Mesodermal cell (in vitro differentiated cells): Measurements from ENCODE around the gene RABL6.
"Not testable (repeated sequence)": the region's sequence is repeated elsewhere in the genome, so short reads cannot be mapped to it uniquely, and the experiment has no call there.

Experiments
- H3K27ac ChIP-seq: 2 replicates; pipeline ENCODE4 v1.7.0; 2013; ENCODE audit warnings: mild to moderate bottlenecking, low read depth, low read length, moderate library complexity; ENCODE audit not compliant: severe bottlenecking
- H3K36me3 ChIP-seq: 2 replicates; pipeline ENCODE4 v1.7.1; 2013; ENCODE audit warnings: mild to moderate bottlenecking, low read length, moderate library complexity; ENCODE audit not compliant: control insufficient read depth, insufficient read depth
- H3K4me1 ChIP-seq: one replicate; pipeline ENCODE4 v1.7.1; 2013; ENCODE audit warnings: mild to moderate bottlenecking, low read length; ENCODE audit not compliant: insufficient read depth, control insufficient read depth, poor library complexity, severe bottlenecking
- H3K4me3 ChIP-seq: 2 replicates; pipeline ENCODE4 v1.7.0; 2013; ENCODE audit warnings: low read length, control low read depth, mild to moderate bottlenecking; ENCODE audit not compliant: insufficient read depth, poor library complexity, severe bottlenecking; ENCODE audit errors: extremely low read depth
- H3K9me3 ChIP-seq: 2 replicates; pipeline ENCODE4 v1.7.1; 2013; ENCODE audit warnings: mild to moderate bottlenecking, low read length, moderate library complexity; ENCODE audit not compliant: control insufficient read depth
- WGBS, 2 experiments: methylation state at CpG; one replicate each; pipeline ENCODE4 v1.1.5; 2013; ENCODE audit warnings: missing lambda C conversion rate in 2 of 2; ENCODE audit not compliant: insufficient coverage in 2 of 2; 5-methylcytosine and 5-hydroxymethylcytosine counted together

The RABL6 gene

DNA sequence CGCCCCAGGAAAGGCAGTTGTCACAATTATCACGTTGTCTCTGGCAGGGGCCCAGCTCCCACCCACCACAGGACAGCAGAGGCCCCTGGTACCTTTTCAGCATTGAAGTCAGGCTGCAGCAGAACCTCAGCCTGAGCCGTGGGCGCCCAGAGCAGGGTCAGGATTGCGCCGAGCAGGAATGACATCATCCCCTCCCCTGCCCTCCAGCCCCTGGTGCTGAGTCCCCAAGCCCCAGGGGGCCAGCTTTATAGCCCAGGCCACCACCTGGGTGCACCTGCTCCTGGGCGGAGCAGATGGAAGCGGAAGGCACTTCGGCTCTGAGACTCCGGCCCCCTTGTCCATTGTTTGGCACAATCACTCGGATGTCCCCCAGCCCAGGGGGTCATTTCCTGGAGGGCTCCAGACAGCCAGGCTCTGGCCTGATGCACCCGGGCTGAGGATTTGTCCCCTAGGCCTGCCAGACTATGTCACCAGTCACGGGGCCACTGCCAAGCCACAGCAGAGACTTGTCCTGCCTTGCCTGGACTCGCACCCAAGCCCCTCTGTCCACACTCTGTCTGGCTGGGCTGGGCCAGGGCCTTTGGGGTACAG is 43.4 kb upstream of the RABL6 start, which contains the start of gene LCN15:
Gene LCN15, minus strand, starts transcription at position 218 of the 591 bp plus-strand sequence. Its CDS starts 30 bp downstream, at position 188.
- no peaks in the 10 kb centered on the region for H3K9me3 ChIP-seq
- peaks cover 12% of the 10 kb centered on the region for H3K4me1 ChIP-seq
- H3K27ac ChIP-seq: no peak within 1 kb of the TSS
- H3K36me3 ChIP-seq: no peaks in the 10 kb centered on the region
- WGBS, 2 experiments: 88 to 89% methylated on average over 13 to 14 of the region's 14 CpGs
- no peak within 1 kb of the TSS for H3K4me3 ChIP-seq

DNA sequence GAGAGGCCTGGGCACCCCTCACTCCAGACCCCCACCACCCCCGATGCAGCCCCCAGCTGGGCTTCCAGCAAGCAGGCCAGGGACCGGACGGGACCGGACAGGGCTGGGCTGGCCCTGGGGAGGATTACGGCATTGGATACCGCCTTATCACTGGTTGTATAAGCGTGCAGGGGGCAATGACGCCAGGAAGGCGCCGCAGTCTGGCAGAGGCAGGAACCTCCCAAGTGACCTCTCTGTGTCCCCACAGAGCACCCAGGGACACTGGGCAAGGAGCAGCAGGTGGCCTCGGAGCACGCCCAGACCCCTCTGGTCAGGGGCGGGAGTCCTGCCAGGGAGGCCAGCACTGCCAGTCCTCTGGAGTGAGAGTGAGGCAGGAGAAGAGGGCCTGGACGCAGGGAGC is 42.7 kb upstream of the RABL6 start:
- H3K4me1 ChIP-seq: peaks cover 12% of the 10 kb centered on the region
- H3K36me3 ChIP-seq: no peaks in the 10 kb centered on the region
- H3K9me3 ChIP-seq: no peaks in the 10 kb centered on the region
- WGBS, 2 experiments: 90 to 96% methylated on average over 12 to 14 of the region's 14 CpGs
- H3K4me3 ChIP-seq: no peak overlapping the region
- no peak overlapping the region for H3K27ac ChIP-seq

DNA sequence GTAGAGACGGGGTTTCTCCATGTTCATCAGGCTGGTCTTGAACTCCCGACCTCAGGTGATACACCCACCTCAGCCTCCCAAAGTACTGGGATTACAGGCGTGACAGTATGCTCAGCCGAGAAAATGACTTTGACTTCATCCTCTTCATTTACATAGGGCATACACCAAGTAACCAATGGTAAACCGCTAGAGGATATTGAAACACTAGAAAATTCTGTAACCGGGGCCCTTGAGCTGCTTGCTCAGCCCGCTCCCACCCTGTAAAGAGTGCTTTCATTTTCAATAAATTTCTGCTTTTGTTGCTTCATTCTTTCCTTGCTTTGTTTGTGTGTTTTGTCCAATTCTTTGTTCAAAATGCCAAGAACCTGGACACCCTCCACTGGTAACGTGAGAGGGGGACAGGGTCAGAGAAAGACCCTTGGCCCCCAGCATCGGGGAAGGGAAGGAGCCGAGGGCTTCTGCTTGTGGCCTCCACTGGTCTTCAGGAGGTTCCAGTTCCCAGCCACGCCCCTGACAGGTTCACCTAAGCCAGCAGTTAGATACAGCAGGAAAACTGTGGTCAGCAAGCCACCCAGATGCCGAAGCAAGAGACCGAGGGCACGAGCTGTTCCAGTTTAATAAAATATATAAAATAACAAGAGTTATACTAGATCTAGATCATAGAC is 41.9 kb upstream of the RABL6 start:
- H3K36me3 ChIP-seq, H3K27ac ChIP-seq, H3K4me1 ChIP-seq, H3K9me3 ChIP-seq, H3K4me3 ChIP-seq: not testable (repeated sequence)
- WGBS, 2 experiments: 91 to 92% methylated on average over 10 to 11 of the region's 14 CpGs

DNA sequence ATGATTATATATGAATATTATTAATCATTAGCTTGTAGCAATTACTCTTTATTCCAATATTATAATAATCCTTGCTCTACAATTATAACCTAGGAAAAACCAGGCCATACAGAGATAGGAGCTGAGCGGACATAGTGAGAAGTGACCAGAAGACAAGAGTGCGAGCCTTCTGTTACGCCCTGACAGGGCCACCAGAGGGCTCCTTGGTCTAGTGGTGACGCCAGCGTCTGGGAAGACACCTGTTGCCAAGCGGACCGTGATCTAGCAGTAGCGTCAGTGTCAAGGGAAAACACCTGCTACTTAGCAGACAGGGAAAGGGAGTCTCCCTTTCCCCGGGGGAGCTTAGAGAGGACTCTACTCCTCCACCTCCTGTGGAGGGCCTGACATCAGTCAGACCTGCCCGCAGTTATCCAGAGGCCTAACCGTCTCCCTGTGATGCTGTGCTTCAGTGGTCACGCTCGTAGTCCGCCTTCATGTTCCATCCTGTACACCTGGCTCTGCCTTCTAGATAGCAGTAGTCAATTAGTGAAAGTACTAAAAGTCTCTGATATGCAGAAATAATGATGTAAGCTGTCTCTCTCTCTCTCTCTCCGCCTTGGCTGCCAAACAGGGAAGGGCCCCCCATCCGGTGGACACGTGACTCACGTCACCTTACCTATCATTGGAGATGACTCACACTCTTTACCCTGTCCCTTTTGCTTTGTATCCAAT is 41.2 kb upstream of the RABL6 start:
- not testable (repeated sequence) for H3K4me3 ChIP-seq, H3K27ac ChIP-seq, H3K36me3 ChIP-seq, H3K4me1 ChIP-seq, H3K9me3 ChIP-seq
- WGBS, 2 experiments: 51 to 76% methylated on average over 6 to 14 of the region's 18 CpGs

DNA sequence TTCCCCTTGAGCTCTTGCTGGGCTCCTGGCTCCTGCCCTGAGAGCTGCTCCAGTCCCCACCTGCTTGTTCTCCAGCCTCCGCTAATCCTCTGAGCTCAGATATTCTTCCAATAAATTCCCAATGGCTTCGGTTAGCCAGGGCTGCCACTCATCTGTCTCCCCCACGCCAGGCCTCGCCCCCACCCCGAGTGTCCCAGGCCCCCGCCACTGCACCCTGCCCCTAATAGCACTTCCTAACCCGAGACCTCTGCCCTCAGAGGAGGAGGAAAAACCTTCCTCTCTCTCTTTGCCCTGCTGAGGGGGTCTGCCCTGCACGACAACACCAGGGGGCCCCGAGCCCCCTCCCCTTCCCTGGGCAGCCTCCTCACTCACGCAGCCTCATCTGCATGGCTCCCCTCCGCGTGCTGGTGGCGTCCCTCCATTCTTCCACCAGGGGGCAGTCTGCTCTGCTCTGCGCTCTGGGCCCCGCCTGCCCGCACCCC is 38.0 kb upstream of the RABL6 start:
- 25 to 37% methylated on average over 1 to 5 of the region's 16 CpGs for WGBS, 2 experiments
- H3K27ac ChIP-seq: no peak overlapping the region
- no peaks in the 10 kb centered on the region for H3K36me3 ChIP-seq
- peaks cover 13% of the 10 kb centered on the region for H3K9me3 ChIP-seq
- no peak overlapping the region for H3K4me3 ChIP-seq
- H3K4me1 ChIP-seq: peaks cover 6% of the 10 kb centered on the region

DNA sequence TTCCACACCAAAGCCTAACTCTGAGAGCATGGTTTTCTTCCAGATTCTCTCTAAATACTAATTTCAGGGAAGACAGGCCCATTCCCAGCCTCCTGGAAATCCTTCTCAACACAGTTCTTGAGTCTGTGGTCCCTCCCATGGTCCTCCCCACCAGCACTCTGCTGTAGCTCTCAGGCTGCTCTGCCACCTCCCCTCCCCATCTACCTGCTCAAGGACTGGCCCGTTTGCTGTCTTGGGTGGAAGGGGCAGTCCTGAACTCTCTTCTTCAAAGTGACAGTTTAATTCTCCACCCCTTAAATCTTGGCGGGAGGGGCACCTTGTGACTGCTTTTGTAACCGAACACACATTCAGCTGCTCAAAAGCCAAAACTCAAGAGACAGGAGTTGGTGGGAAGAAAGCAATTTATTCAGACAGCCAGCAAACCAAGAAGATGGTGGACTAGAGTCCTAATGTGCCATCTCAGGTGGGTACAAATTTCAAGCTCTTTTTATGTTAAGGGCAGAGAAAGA is 35.8 kb upstream of the RABL6 start:
- WGBS, 2 experiments: 75 to 89% methylated on average over 1 to 3 of the region's 3 CpGs
- Histone ChIP-seq H3K27ac (no peak overlapping the region), H3K4me3 (no peak overlapping the region)

DNA sequence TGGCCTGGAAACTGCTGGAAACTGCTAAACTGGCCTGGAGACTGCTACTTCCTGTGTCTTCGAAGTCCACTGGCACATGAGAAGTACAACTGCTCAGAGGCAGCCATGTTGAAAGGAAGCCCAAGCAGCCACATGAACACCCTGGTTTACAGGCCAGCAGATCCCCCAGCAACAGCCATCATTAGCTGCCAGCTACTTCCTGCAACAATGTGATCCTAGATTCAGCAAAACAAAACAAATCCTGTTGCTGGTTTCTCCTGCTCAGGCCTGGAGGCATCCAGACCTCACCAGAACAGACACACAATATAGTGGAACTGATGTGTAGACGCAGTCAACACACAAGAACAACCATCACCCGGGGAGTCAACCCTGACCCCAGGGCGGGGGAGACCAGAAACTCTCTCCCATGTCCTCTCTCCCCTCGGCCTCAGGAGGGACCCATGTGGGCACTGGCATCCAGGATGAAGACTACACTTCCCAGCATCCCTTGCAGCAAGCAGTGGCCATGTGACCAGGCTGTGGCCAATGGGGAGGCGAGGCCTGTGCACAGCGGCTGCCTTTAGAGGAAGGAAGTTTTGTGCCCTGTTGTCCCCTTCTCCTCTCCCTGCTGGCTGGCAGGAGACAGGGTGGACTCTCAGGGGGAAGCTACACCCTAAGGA is 34.2 kb upstream of the RABL6 start:
- H3K4me3 ChIP-seq: no peak overlapping the region
- 80 to 91% methylated on average over 4 of the region's 7 CpGs for WGBS, 2 experiments
- no peaks in the 10 kb centered on the region for H3K36me3 ChIP-seq
- peaks cover 13% of the 10 kb centered on the region for H3K9me3 ChIP-seq
- no peak overlapping the region for H3K27ac ChIP-seq
- H3K4me1 ChIP-seq: no peaks in the 10 kb centered on the region

More for the DNA sequence above, 35.8 kb upstream of the RABL6 start:
- no peaks in the 10 kb centered on the region for H3K36me3 ChIP-seq
- no peaks in the 10 kb centered on the region for H3K4me1 ChIP-seq
- H3K9me3 ChIP-seq: peaks cover 13% of the 10 kb centered on the region

DNA sequence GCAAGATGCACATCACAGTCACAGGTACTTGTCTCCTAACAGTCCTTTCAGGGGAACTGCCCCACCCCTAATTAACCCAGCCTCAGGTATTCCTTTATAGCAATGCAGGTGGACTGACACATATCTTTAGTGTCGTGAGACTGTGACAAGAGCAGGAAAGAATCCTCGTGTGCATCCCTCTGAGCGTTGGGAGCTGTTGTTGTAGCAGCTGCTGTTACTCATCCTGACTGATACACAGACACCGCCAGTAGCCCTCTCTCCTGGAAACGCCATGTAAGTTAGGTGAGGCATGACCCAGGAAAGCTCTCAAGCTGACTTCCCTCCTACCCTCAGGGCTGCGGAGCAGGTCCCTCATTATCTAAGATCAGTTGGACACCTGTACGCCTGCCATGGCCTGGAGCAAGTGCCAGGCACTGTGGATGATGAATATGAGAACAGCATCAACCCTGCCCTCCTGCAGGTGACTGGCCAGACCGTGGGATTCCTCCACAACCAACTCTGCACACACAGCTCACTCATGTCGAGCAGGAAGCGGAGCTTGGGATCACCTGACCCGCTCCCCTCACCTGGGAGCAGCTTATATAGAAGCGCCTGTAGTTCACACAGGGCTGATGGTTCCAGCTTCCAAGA is 33.2 kb upstream of the RABL6 start:
- 90 to 99% methylated on average over 8 to 11 of the region's 12 CpGs for WGBS, 2 experiments
- Histone ChIP-seq H3K27ac (no peak overlapping the region), H3K36me3 (no peaks in the 10 kb centered on the region), H3K4me1 (no peaks in the 10 kb centered on the region), H3K4me3 (no peak overlapping the region), H3K9me3 (peaks cover 13% of the 10 kb centered on the region)

DNA sequence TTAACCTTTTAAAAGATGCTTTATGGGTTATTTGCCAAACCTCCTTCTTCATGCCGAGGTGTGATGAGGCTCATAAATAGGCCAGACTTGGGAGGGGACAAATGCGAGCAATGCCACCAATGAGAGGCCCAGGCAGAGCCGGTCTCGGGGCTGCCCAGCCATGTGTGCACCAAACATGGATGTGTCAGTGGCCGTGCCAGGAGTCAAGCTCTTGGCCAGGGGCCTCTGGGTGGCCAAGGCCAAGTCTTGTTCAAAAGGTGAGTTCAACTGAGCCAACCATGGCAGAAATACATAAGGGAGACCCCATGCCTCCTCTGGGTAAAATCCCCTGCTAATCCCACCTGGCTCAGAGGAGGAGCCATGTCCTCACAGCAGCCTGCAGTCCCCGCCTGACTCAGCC is 32.6 kb upstream of the RABL6 start:
- peaks cover 3% of the 10 kb centered on the region for H3K4me1 ChIP-seq
- WGBS, 2 experiments: 85 to 90% methylated on average over 5 to 6 of the region's 6 CpGs

DNA sequence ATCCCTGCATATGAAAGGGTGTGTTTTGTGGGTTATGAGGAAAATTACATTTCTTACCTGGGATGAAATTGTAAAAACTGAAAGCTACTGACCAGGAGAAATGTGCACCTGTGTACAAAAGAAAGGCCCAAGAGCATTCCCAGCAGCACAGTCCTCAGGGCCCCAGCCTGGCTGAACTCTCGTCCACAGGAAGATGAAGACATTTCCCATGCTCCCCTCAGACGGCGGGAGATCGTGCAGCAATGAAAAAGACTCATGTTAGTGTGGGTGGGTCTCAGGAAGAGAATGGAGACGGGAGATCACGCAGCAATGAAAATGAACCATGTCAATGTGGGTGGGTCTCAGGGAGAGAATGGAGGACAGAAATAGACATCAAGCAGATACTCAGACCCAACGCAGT is 30.8 kb upstream of the RABL6 start:
- Histone ChIP-seq H3K4me1 (peaks cover 6% of the 10 kb centered on the region), H3K27ac (no peak overlapping the region), H3K36me3 (no peaks in the 10 kb centered on the region), H3K4me3 (no peak overlapping the region), H3K9me3 (peaks cover 13% of the 10 kb centered on the region)
- WGBS, 2 experiments: 92 to 93% methylated on average over 6 to 7 of the region's 7 CpGs

More for the DNA sequence above, 32.6 kb upstream of the RABL6 start:
- no peak overlapping the region for H3K27ac ChIP-seq
- no peak overlapping the region for H3K4me3 ChIP-seq
- peaks cover 13% of the 10 kb centered on the region for H3K9me3 ChIP-seq
- no peaks in the 10 kb centered on the region for H3K36me3 ChIP-seq
